ENCODE results near the gene DUOXA1.

Gene DUOXA1

GRCh38 chr15:45121020-45121419, 8.7 kb downstream of the DUOXA1 start:
- no peaks in the 10 kb centered on the region for H3K9me3 ChIP-seq (ENCODE audit: severe bottlenecking)
- DNase-seq = no peak
- H3K36me3 ChIP-seq = no peaks in the 10 kb centered on the region
- no peak for TF ChIP-seq CTCF (IDR thresholded peaks at IDR 0.05; ENCODE audit: low read depth, low read length)
- H3K4me3 ChIP-seq (ENCODE audit: low read depth, low read length) = no peak overlapping the region
- H3K27me3 ChIP-seq (ENCODE audit: insufficient read depth, low read depth, severe bottlenecking) = no peaks in the 10 kb centered on the region
- no peak overlapping the region for H3K27ac ChIP-seq

GRCh38 chr15:45120081-45120972, 9.4 kb downstream of the DUOXA1 start:
- no peaks in the 10 kb centered on the region for H3K9me3 ChIP-seq (ENCODE audit: severe bottlenecking)

GRCh38 chr15:45118996-45119395, 10.7 kb downstream of the DUOXA1 start:
- TF ChIP-seq CTCF (IDR thresholded peaks at IDR 0.05; ENCODE audit: low read depth, low read length) = no peak
- Histone ChIP-seq H3K36me3 (no peaks in the 10 kb centered on the region), H3K27me3 (ENCODE audit: insufficient read depth, low read depth, severe bottlenecking) (peaks cover 17% of the 10 kb centered on the region)

More at GRCh38 chr15:45120081-45120972, 9.4 kb downstream of the DUOXA1 start:
- TF ChIP-seq CTCF (IDR thresholded peaks at IDR 0.05; ENCODE audit: low read depth, low read length) = no peak
- Histone ChIP-seq H3K36me3 (no peaks in the 10 kb centered on the region), H3K27me3 (ENCODE audit: insufficient read depth, low read depth, severe bottlenecking) (peaks cover 3% of the 10 kb centered on the region), H3K27ac (no peak overlapping the region), H3K4me3 (ENCODE audit: low read depth, low read length) (no peak overlapping the region)
- no peak for DNase-seq

GRCh38 chr15:45118131-45118588, 11.5 kb downstream of the DUOXA1 start:
- no peak overlapping the region for H3K4me3 ChIP-seq (ENCODE audit: low read depth, low read length)
- peak; percentile 98 for TF ChIP-seq CTCF (IDR thresholded peaks at IDR 0.05; ENCODE audit: low read depth, low read length)
- H3K27ac ChIP-seq = no peak overlapping the region
- peak; percentile 90 for DNase-seq
- peaks cover 25% of the 10 kb centered on the region for H3K27me3 ChIP-seq (ENCODE audit: insufficient read depth, low read depth, severe bottlenecking)
- no peaks in the 10 kb centered on the region for H3K36me3 ChIP-seq
- H3K9me3 ChIP-seq (ENCODE audit: severe bottlenecking) = no peaks in the 10 kb centered on the region

More at GRCh38 chr15:45118996-45119395, 10.7 kb downstream of the DUOXA1 start:
- H3K9me3 ChIP-seq (ENCODE audit: severe bottlenecking) = no peaks in the 10 kb centered on the region
- no peak overlapping the region for H3K27ac ChIP-seq
- DNase-seq = no peak
- H3K4me3 ChIP-seq (ENCODE audit: low read depth, low read length) = no peak overlapping the region

- no peaks in the 10 kb centered on the region for H3K9me3 ChIP-seq (ENCODE audit: severe bottlenecking)
- DNase-seq = no peak
- no peak for TF ChIP-seq CTCF (IDR thresholded peaks at IDR 0.05; ENCODE audit: low read depth, low read length)
- no peaks in the 10 kb centered on the region for H3K36me3 ChIP-seq
- peaks cover 31% of the 10 kb centered on the region for H3K27me3 ChIP-seq (ENCODE audit: insufficient read depth, low read depth, severe bottlenecking)
- no peak overlapping the region for H3K4me3 ChIP-seq (ENCODE audit: low read depth, low read length)
- H3K27ac ChIP-seq = no peak overlapping the region
Measured at GRCh38 chr15:45117308-45118130, 12.2 kb downstream of the DUOXA1 start.
